Measurements from ENCODE around the gene SNCG.
A peak's percentile ranks its signal among the peaks of the same experiment; 100 is the strongest.
"Not testable (repeated sequence)": the region's sequence is repeated elsewhere in the genome, so short reads cannot be mapped to it uniquely, and the experiment has no call there.

Gene SNCG

GRCh38 chr10:86945361-86946212, 12.8 kb upstream of the SNCG start:
- peak overlapping the region; percentile 77 for H2BK15ac ChIP-seq (ENCODE audit: low read length)
- no peaks in the 10 kb centered on the region for H3K79me1 ChIP-seq (ENCODE audit: low read depth, low read length)
- H3K4ac ChIP-seq (ENCODE audit: low read length): no peak overlapping the region
- H3K4me2 ChIP-seq (ENCODE audit: insufficient read depth, low read length, poor library complexity, severe bottlenecking): no peak overlapping the region
- H3K36me3 ChIP-seq (replicated peaks in 1 of 2; ENCODE audit: control insufficient read depth in 2 of 2, insufficient read depth in 2 of 2, low read length in 2 of 2): no peaks in the 10 kb centered on the region
- H3K9me3 ChIP-seq (replicated peaks in 1 of 2; ENCODE audit: control insufficient read depth in 2 of 2, insufficient read depth in 1 of 2, low read depth in 1 of 2, low read length in 2 of 2): no peaks in the 10 kb centered on the region
- H3K27ac ChIP-seq (replicated peaks; ENCODE audit: low read length): no peak overlapping the region
- peak overlapping the region; percentile 94 for H2BK12ac ChIP-seq (ENCODE audit: low read length)
- no peak overlapping the region for H4K91ac ChIP-seq (ENCODE audit: low read depth, low read length, poor library complexity)
- H3K4me1 ChIP-seq (ENCODE audit: control insufficient read depth in 2 of 2, insufficient read depth in 1 of 2, low read depth in 1 of 2, low read length in 2 of 2): peaks cover 0 to 3% of the 10 kb centered on the region in 2 donors
- H2AFZ ChIP-seq (ENCODE audit: low read length): peak overlapping the region; percentile 77
- H3K27me3 ChIP-seq (ENCODE audit: control insufficient read depth in 3 of 3, insufficient read depth in 3 of 3, low read depth in 1 of 3, low read length in 3 of 3): no peaks in the 10 kb centered on the region
- H3K23ac ChIP-seq (ENCODE audit: low read depth, low read length, poor library complexity): no peak overlapping the region
- H2AK5ac ChIP-seq (ENCODE audit: low read depth, low read length): peak overlapping the region; percentile 88
- no peak overlapping the region for H2BK120ac ChIP-seq (ENCODE audit: low read depth, low read length)
- WGBS, 2 donors (ENCODE audit: extremely low coverage in 2 of 2, insufficient read length in 2 of 2, insufficient replicate concordance in 1 of 2): no CpG with 5 or more reads among the region's 18 CpGs
- no peak overlapping the region for H3K4me3 ChIP-seq (ENCODE audit: low read length in 2 of 2)
- H4K8ac ChIP-seq (ENCODE audit: low read depth, low read length): no peak overlapping the region
- H3K14ac ChIP-seq (ENCODE audit: low read length): no peak overlapping the region
- DNase-seq (ENCODE audit: low spot score): no peak
- peak overlapping the region; percentile 45 for H3K9ac ChIP-seq (ENCODE audit: low read depth, low read length, poor library complexity)
- peak overlapping the region; percentile 74 for H3K18ac ChIP-seq (ENCODE audit: low read length)
- H2BK5ac ChIP-seq (ENCODE audit: low read length): peak overlapping the region; percentile 30

- Histone ChIP-seq H3K27ac (replicated peaks; ENCODE audit: low read length) (no peak overlapping the region), H2AK5ac (ENCODE audit: low read depth, low read length) (peak overlapping the region; percentile 70), H3K4me2 (ENCODE audit: insufficient read depth, low read length, poor library complexity, severe bottlenecking) (no peak overlapping the region), H2BK15ac (ENCODE audit: low read length) (peak overlapping the region; percentile 2), H3K23ac (ENCODE audit: low read depth, low read length, poor library complexity) (no peak overlapping the region), H3K9me3 (replicated peaks in 1 of 2; ENCODE audit: control insufficient read depth in 2 of 2, insufficient read depth in 1 of 2, low read depth in 1 of 2, low read length in 2 of 2) (no peaks in the 10 kb centered on the region), H3K4me3 (ENCODE audit: low read length in 2 of 2) (peak overlapping the region in 1 of 2 donors; percentile 13), H4K8ac (ENCODE audit: low read depth, low read length) (no peak overlapping the region), H3K36me3 (replicated peaks in 1 of 2; ENCODE audit: control insufficient read depth in 2 of 2, insufficient read depth in 2 of 2, low read length in 2 of 2) (no peaks in the 10 kb centered on the region), H2BK12ac (ENCODE audit: low read length) (peak overlapping the region; percentile 46), H3K27me3 (ENCODE audit: control insufficient read depth in 3 of 3, insufficient read depth in 3 of 3, low read depth in 1 of 3, low read length in 3 of 3) (no peaks in the 10 kb centered on the region), H2AFZ (ENCODE audit: low read length) (peak overlapping the region; percentile 77), H4K91ac (ENCODE audit: low read depth, low read length, poor library complexity) (peak overlapping the region; percentile 60), H2BK5ac (ENCODE audit: low read length) (peak overlapping the region; percentile 30), H3K79me1 (ENCODE audit: low read depth, low read length) (no peaks in the 10 kb centered on the region), H2BK120ac (ENCODE audit: low read depth, low read length) (no peak overlapping the region), H3K4ac (ENCODE audit: low read length) (no peak overlapping the region), H3K4me1 (ENCODE audit: control insufficient read depth in 2 of 2, insufficient read depth in 1 of 2, low read depth in 1 of 2, low read length in 2 of 2) (peaks cover 0 to 3% of the 10 kb centered on the region in 2 donors), H3K9ac (ENCODE audit: low read depth, low read length, poor library complexity) (peak overlapping the region; percentile 45), H3K14ac (ENCODE audit: low read length) (no peak overlapping the region), H3K18ac (ENCODE audit: low read length) (peak overlapping the region; percentile 60)
- no peak for DNase-seq (ENCODE audit: low spot score)
- WGBS, 2 donors (ENCODE audit: extremely low coverage in 2 of 2, insufficient read length in 2 of 2, insufficient replicate concordance in 1 of 2): no CpG with 5 or more reads among the region's 13 CpGs
These were observed 11.9 kb upstream of the SNCG start for GRCh38 chr10:86946213-86947155.

GRCh38 chr10:86947806-86948205, 10.6 kb upstream of the SNCG start:
- H4K91ac ChIP-seq (ENCODE audit: low read depth, low read length, poor library complexity); H3K4me2 ChIP-seq (ENCODE audit: insufficient read depth, low read length, poor library complexity, severe bottlenecking); H3K4me3 ChIP-seq (ENCODE audit: low read length in 2 of 2); H2BK12ac ChIP-seq (ENCODE audit: low read length); H3K27ac ChIP-seq (replicated peaks; ENCODE audit: low read length); H3K14ac ChIP-seq (ENCODE audit: low read length); DNase-seq (ENCODE audit: low spot score); H3K18ac ChIP-seq (ENCODE audit: low read length); H3K27me3 ChIP-seq (ENCODE audit: control insufficient read depth in 3 of 3, insufficient read depth in 3 of 3, low read depth in 1 of 3, low read length in 3 of 3); H2BK5ac ChIP-seq (ENCODE audit: low read length); H2AFZ ChIP-seq (ENCODE audit: low read length); H3K4me1 ChIP-seq (ENCODE audit: control insufficient read depth in 2 of 2, insufficient read depth in 1 of 2, low read depth in 1 of 2, low read length in 2 of 2); H3K79me1 ChIP-seq (ENCODE audit: low read depth, low read length); H3K9me3 ChIP-seq (replicated peaks in 1 of 2; ENCODE audit: control insufficient read depth in 2 of 2, insufficient read depth in 1 of 2, low read depth in 1 of 2, low read length in 2 of 2); H4K8ac ChIP-seq (ENCODE audit: low read depth, low read length); H3K23ac ChIP-seq (ENCODE audit: low read depth, low read length, poor library complexity); H3K9ac ChIP-seq (ENCODE audit: low read depth, low read length, poor library complexity); H2BK120ac ChIP-seq (ENCODE audit: low read depth, low read length); H2BK15ac ChIP-seq (ENCODE audit: low read length); H2AK5ac ChIP-seq (ENCODE audit: low read depth, low read length); H3K36me3 ChIP-seq (replicated peaks in 1 of 2; ENCODE audit: control insufficient read depth in 2 of 2, insufficient read depth in 2 of 2, low read length in 2 of 2); H3K4ac ChIP-seq (ENCODE audit: low read length): not testable (repeated sequence)
- no CpG with 5 or more reads among the region's 4 CpGs for WGBS, 2 donors (ENCODE audit: extremely low coverage in 2 of 2, insufficient read length in 2 of 2, insufficient replicate concordance in 1 of 2)

- Histone ChIP-seq H3K14ac (ENCODE audit: low read length) (no peak overlapping the region), H3K4me3 (ENCODE audit: low read length in 2 of 2) (no peak overlapping the region), H2BK15ac (ENCODE audit: low read length) (no peak overlapping the region), H3K27ac (replicated peaks; ENCODE audit: low read length) (no peak overlapping the region), H3K27me3 (ENCODE audit: control insufficient read depth in 3 of 3, insufficient read depth in 3 of 3, low read depth in 1 of 3, low read length in 3 of 3) (no peaks in the 10 kb centered on the region), H2BK12ac (ENCODE audit: low read length) (no peak overlapping the region), H3K18ac (ENCODE audit: low read length) (no peak overlapping the region), H4K8ac (ENCODE audit: low read depth, low read length) (no peak overlapping the region), H3K4me2 (ENCODE audit: insufficient read depth, low read length, poor library complexity, severe bottlenecking) (no peak overlapping the region), H2BK5ac (ENCODE audit: low read length) (no peak overlapping the region), H3K9me3 (replicated peaks in 1 of 2; ENCODE audit: control insufficient read depth in 2 of 2, insufficient read depth in 1 of 2, low read depth in 1 of 2, low read length in 2 of 2) (peaks cover 8 to 10% of the 10 kb centered on the region in 2 donors), H3K36me3 (replicated peaks in 1 of 2; ENCODE audit: control insufficient read depth in 2 of 2, insufficient read depth in 2 of 2, low read length in 2 of 2) (no peaks in the 10 kb centered on the region), H2AFZ (ENCODE audit: low read length) (no peak overlapping the region), H3K23ac (ENCODE audit: low read depth, low read length, poor library complexity) (no peak overlapping the region), H3K9ac (ENCODE audit: low read depth, low read length, poor library complexity) (no peak overlapping the region), H4K91ac (ENCODE audit: low read depth, low read length, poor library complexity) (no peak overlapping the region), H3K4me1 (ENCODE audit: control insufficient read depth in 2 of 2, insufficient read depth in 1 of 2, low read depth in 1 of 2, low read length in 2 of 2) (peaks cover 14 to 16% of the 10 kb centered on the region in 2 donors), H3K79me1 (ENCODE audit: low read depth, low read length) (no peaks in the 10 kb centered on the region), H2AK5ac (ENCODE audit: low read depth, low read length) (no peak overlapping the region), H3K4ac (ENCODE audit: low read length) (no peak overlapping the region), H2BK120ac (ENCODE audit: low read depth, low read length) (no peak overlapping the region)
- WGBS, 2 donors (ENCODE audit: extremely low coverage in 2 of 2, insufficient read length in 2 of 2, insufficient replicate concordance in 1 of 2): no CpG with 5 or more reads among the region's 1 CpG
- no peak for DNase-seq (ENCODE audit: low spot score)
These were observed 8.1 kb upstream of the SNCG start for GRCh38 chr10:86950349-86950748.

Measured in neuronal stem cell (in vitro differentiated cells).